T-helper 2 cell (primary cell): ENCODE measurements around the gene SUOX.
"Not testable (repeated sequence)": the region's sequence is repeated elsewhere in the genome, so short reads cannot be mapped to it uniquely, and the experiment has no call there.

Experiments used
- DNase-seq, 5 experiments: peaks; one replicate each; pipeline versions ENCODE4 v3.0.0 to v3.0.0-alpha.2; 2012 to 2022
- total RNA-seq, 2 donors: gene quantifications; one replicate each; lab custom pipeline; 2026; lab: John Stamatoyannopoulos, UW

SUOX gene
- total RNA-seq: 1.2 to 2.3 reads per million in 2 donors

GRCh38 chr12:55996715-55997534, at the start of gene SUOX:
TSS of gene SUOX (plus strand) at chr12:55997276. CDS start at chr12:56002222, 4,946 bp downstream.
- DNase-seq: peak in 1 of 5 experiments; percentile 44

GRCh38 chr12:55955344-55955743, 41.7 kb upstream of the SUOX start:
- no peak for DNase-seq

DNA sequence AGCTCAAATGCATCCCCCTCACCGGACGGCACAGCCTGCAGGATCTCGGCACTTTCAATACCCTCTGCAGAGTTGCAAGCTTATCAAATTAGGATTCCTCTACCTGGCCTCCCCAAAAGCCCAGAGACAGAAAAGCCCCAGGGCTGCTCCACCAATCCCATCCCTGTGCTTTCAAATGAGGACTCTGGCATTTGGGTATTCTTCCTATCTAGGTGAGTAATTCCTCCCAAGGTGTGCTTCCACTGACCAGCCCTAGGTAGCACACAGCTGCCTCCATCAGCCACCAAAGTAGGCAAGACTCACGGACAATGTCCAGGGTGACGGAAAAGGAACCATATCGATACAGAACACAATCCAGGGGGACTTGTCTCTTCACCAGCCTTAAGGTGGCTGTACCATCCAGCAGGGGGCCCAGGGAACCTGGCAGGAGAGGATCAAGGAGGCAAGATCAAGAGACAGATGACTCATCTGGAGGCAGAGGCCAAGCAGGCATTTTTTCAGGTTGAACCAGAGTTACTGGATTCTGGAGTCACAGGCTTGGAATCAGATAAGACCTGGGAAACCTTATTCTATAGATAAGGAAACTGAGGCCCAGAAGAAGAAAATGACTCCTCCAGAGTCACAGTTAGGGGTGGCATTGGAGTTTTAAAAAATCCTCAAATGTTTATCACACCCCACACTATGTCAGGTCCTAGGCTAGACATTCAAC, 41.1 kb upstream of the SUOX start:
- peak in 3 of 5 experiments; percentile 22 to 36 (median 36) for DNase-seq

GRCh38 chr12:55957106-55957859, 39.8 kb upstream of the SUOX start:
- DNase-seq: no peak

- DNase-seq: no peak
These were observed 33.3 kb upstream of the SUOX start for GRCh38 chr12:55963760-55964159.

GRCh38 chr12:55965240-55965639, 31.8 kb upstream of the SUOX start:
- no peak for DNase-seq

DNA sequence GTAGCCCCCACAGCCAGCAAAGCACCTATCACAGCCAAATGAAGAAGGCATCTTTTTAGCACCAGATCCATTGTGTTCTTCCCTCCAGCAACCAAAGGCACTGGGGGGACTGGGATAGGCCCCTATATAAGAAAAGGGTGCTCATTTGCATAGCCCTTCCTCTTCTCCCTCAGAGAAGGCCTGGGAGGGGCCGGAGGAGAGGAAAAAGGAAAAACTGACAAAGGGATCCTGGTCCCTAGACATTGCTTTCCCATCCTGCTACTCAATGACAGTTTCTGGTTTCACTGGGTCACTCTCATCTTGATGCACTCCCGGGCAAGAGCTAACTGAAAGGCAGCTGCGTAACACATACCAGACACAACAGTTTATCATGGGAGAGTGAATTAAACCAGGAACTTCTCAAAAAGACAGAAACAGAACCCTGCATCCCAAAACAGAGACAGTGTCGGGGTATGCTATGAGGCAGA, 31.1 kb upstream of the SUOX start, which contains the start of gene PMEL:
TSS of gene PMEL (minus strand) at position 102 of the 467 bp plus-strand sequence. CDS start at position 71, 31 bp downstream.
- DNase-seq: no peak

DNA sequence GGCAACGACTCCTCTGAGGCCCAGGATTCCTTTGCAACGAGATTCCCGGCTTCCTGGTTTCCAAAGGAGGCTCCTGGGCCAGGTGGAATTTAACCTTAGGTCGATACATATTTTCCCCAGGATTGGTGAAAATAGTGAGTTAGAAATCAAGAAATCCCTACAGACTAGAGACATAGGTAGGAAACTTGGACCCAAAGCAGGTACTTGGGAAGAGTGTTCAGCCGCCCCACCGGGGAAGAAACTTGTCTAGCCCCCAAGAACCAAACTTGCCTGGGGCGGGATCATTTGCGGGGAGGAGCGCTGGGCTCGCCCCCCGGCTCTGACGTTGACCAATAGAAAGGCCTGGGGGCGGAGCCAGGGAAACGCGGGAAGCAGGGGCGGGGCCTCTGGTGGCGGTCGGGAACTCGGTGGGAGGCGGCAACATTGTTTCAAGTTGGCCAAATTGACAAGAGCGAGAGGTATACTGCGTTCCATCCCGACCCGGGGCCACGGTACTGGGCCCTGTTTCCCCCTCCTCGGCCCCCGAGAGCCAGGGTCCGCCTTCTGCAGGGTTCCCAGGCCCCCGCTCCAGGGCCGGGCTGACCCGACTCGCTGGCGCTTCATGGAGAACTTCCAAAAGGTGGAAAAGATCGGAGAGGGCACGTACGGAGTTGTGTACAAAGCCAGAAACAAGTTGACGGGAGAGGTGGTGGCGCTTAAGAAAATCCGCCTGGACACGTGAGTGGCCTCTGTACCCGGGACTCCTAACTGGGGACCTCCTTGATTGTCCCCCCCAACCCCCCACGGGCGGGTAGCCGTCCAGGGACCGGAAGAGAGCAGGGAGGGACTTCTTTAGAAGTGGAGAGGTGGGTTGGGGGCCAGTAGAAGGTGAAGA, 30.4 kb upstream of the SUOX start, which contains the start of gene CDK2:
TSS of gene CDK2 (plus strand) at position 423 of the 874 bp plus-strand sequence. CDS start at position 602, 179 bp downstream.
- peak; percentile 78 to 88 (median 82) for DNase-seq

GRCh38 chr12:55969356-55969755, 27.7 kb upstream of the SUOX start:
- no peak for DNase-seq

DNA sequence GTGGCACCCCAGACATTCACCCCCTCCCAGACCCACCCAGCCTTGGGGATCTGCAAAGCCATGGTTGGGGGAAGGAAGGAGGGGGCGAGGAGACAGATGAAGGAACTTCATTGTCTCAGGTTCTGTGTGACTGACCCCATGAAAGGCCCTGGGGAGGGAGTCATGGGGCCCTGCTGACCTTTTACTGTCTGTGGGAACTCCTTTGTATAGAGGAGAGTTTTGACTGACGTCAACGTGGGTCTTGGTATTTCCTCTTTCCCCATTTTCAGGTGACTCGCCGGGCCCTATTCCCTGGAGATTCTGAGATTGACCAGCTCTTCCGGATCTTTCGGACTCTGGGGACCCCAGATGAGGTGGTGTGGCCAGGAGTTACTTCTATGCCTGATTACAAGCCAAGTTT, 26.3 kb upstream of the SUOX start:
- DNase-seq: no peak

- DNase-seq: peak in 1 of 5 experiments; percentile 23
These were observed 25.0 kb upstream of the SUOX start for GRCh38 chr12:55972042-55972441.

- DNase-seq: no peak
These were observed 24.6 kb upstream of the SUOX start for GRCh38 chr12:55972456-55972855.

DNA sequence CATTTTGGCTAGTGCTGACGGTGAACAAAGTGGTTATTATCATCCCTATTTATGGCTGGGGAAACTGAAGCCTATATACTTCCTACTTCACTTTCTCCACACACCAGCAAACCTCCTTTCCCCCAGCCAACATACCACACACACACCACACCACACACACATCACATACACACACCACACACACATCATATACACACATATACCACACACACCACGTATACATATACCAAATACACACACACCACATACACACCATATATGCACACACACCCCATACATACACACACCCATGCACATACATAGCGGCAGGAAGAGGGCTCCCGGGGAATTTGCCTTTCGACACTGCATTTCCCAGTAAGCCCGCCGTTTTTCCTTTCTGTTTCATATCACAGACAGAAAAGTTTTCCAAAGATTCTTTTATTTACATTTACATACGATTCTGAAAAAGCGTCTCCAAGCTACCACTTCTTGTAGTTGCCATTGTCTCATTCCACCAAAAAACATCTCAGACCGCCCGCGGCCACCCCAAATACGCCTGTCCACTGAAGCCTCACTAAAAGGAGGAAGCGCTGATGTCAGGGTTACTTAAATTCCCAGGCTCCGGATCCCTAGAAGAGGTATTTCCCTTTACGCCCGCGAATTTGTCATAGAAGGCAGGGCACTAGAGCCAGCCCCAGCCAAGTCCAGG, 24.0 kb upstream of the SUOX start:
- DNase-seq: peak in 1 of 5 experiments; percentile 80

- peak; percentile 87 to 100 (median 97) for DNase-seq
These were observed 23.3 kb upstream of the SUOX start, which contains the start of gene RAB5B for GRCh38 chr12:55973599-55974307. TSS of gene RAB5B (plus strand) at chr12:55974078. CDS start at chr12:55986961, 12,883 bp downstream.

DNA sequence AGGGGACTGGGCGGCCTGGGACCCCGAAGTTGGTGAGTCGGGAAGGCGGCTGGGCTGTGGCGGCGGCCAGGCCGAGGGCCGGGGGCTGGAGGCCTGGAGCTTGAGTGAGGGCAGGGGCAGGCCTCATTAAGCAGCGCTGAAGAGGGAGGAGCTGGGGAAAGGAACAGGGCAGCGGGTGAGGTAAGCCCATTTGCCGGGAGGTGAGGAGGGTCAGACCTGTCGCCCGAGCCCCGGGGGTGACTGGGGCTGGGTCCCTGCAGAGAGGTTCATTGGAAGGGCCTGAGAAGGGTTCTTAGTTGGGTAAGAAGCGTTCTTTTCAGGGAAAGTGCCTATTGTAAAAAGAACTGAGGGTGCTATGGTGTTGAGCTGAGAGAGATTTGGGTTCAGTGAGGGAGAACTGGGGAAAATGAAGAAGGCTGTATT, 22.8 kb upstream of the SUOX start:
- peak in 2 of 5 experiments; percentile 32 to 57 for DNase-seq

DNA sequence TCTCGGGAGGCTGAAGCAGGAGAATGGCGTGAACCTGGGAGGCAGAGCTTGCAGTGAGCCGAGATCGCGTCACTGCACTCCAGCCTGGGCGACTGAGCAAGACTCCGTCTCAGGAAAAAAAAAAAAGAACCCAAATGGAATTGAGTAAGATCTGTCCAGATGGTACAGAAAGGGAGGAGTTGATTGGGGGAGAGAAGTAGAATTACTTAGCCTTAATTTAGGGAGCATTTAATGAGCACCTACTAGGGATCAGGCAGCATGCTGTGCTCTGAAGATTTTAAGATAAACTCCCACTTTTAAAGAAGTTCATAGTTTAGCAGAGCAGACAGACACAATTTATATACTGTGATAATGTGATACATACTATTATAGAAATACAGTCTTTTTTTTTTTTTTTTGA, 18.7 kb upstream of the SUOX start:
- DNase-seq: no peak

GRCh38 chr12:55979069-55979468, 18.0 kb upstream of the SUOX start:
- DNase-seq: no peak

GRCh38 chr12:55981882-55982281, 15.2 kb upstream of the SUOX start:
- not testable (repeated sequence) for DNase-seq

GRCh38 chr12:55982319-55982936, 14.6 kb upstream of the SUOX start:
- DNase-seq: no peak
